WTC11 (cell line): ENCODE data around the gene RFTN1.

Experiments
- AFF4 ChIP-seq: sonication (generic); formaldehyde crosslinking; IDR thresholded peaks from 2 replicates; pipeline ENCODE4 v1.8.1; 2023; ENCODE audit warnings: mild to moderate bottlenecking, missing genetic modification reagents, borderline replicate concordance
- CREM ChIP-seq: sonication (generic); formaldehyde crosslinking; IDR thresholded peaks from 2 replicates; pipeline ENCODE4 v1.8.1; 2022; ENCODE audit warnings: mild to moderate bottlenecking, missing genetic modification reagents, moderate library complexity
- GTF2I ChIP-seq: fragments of 250-450 bp; sonication (Bioruptor Pico); conservative IDR thresholded peaks from 2 replicates; pipeline ENCODE4 v1.4.0; 2021; ENCODE audit warnings: mild to moderate bottlenecking
- MXD4 ChIP-seq: fragments of 250-450 bp; sonication (Bioruptor Pico); IDR thresholded peaks from 2 replicates; pipeline ENCODE4 v1.8.0; 2021; ENCODE audit warnings: mild to moderate bottlenecking, moderate library complexity, borderline replicate concordance
- SP1 ChIP-seq: sonication (generic); formaldehyde crosslinking; conservative IDR thresholded peaks from 2 replicates; pipeline ENCODE4 v1.8.1; 2022; ENCODE audit warnings: missing genetic modification reagents
- USF1 ChIP-seq: sonication (generic); formaldehyde crosslinking; IDR thresholded peaks from 2 replicates; pipeline ENCODE4 v1.8.0; 2022; ENCODE audit warnings: mild to moderate bottlenecking, missing genetic modification reagents
- ZNF671 ChIP-seq: fragments of 250-450 bp; sonication (Bioruptor Pico); IDR thresholded peaks from 2 replicates; pipeline ENCODE4 v1.8.0; 2021; ENCODE audit warnings: mild to moderate bottlenecking
- TF ChIP-seq, protein P1 (sequence below): fragments of 200-600 bp; IDR thresholded peaks from 2 replicates; pipeline ENCODE4 v1.8.0; 2022; ENCODE audit warnings: antibody characterized with exemption
- TF ChIP-seq, protein P2 (sequence below): sonication (generic); formaldehyde crosslinking; IDR thresholded peaks from 2 replicates; pipeline ENCODE4 v1.8.1; 2022; ENCODE audit warnings: low read depth, missing genetic modification reagents, borderline replicate concordance
- TF ChIP-seq, protein P3 (sequence below): sonication (generic); formaldehyde crosslinking; IDR thresholded peaks from 2 replicates; pipeline ENCODE4 v1.8.1; 2023; ENCODE audit warnings: mild to moderate bottlenecking, missing genetic modification reagents

- TF ChIP-seq SP1 (CRISPR knock-in tag): no peak
- TF ChIP-seq, protein P1, sequence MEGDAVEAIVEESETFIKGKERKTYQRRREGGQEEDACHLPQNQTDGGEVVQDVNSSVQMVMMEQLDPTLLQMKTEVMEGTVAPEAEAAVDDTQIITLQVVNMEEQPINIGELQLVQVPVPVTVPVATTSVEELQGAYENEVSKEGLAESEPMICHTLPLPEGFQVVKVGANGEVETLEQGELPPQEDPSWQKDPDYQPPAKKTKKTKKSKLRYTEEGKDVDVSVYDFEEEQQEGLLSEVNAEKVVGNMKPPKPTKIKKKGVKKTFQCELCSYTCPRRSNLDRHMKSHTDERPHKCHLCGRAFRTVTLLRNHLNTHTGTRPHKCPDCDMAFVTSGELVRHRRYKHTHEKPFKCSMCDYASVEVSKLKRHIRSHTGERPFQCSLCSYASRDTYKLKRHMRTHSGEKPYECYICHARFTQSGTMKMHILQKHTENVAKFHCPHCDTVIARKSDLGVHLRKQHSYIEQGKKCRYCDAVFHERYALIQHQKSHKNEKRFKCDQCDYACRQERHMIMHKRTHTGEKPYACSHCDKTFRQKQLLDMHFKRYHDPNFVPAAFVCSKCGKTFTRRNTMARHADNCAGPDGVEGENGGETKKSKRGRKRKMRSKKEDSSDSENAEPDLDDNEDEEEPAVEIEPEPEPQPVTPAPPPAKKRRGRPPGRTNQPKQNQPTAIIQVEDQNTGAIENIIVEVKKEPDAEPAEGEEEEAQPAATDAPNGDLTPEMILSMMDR: no peak
- no peak for TF ChIP-seq GTF2I (CRISPR knock-in tag)
- TF ChIP-seq CREM: no peak
- TF ChIP-seq, protein P2, sequence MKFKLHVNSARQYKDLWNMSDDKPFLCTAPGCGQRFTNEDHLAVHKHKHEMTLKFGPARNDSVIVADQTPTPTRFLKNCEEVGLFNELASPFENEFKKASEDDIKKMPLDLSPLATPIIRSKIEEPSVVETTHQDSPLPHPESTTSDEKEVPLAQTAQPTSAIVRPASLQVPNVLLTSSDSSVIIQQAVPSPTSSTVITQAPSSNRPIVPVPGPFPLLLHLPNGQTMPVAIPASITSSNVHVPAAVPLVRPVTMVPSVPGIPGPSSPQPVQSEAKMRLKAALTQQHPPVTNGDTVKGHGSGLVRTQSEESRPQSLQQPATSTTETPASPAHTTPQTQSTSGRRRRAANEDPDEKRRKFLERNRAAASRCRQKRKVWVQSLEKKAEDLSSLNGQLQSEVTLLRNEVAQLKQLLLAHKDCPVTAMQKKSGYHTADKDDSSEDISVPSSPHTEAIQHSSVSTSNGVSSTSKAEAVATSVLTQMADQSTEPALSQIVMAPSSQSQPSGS (CRISPR knock-in tag): no peak
- no peak for TF ChIP-seq MXD4 (CRISPR knock-in tag)
- TF ChIP-seq USF1: no peak
- no peak for TF ChIP-seq AFF4 (CRISPR knock-in tag)
- TF ChIP-seq ZNF671: no peak
- TF ChIP-seq, protein P3, sequence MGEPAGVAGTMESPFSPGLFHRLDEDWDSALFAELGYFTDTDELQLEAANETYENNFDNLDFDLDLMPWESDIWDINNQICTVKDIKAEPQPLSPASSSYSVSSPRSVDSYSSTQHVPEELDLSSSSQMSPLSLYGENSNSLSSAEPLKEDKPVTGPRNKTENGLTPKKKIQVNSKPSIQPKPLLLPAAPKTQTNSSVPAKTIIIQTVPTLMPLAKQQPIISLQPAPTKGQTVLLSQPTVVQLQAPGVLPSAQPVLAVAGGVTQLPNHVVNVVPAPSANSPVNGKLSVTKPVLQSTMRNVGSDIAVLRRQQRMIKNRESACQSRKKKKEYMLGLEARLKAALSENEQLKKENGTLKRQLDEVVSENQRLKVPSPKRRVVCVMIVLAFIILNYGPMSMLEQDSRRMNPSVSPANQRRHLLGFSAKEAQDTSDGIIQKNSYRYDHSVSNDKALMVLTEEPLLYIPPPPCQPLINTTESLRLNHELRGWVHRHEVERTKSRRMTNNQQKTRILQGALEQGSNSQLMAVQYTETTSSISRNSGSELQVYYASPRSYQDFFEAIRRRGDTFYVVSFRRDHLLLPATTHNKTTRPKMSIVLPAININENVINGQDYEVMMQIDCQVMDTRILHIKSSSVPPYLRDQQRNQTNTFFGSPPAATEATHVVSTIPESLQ (CRISPR knock-in tag): no peak
These were observed 159.2 kb downstream of the RFTN1 start for GRCh38 chr3:16354291-16354690.
